ENCODE measurements around the gene MIB2. TPM values are rescaled to one million over a fixed set of nuclear protein-coding genes. Genes with fewer than 3 reads are reported as not detected.

Gene MIB2
- total RNA-seq, 2 experiments from 2014 or later, result 40.1 to 41.3 TPM

DNA sequence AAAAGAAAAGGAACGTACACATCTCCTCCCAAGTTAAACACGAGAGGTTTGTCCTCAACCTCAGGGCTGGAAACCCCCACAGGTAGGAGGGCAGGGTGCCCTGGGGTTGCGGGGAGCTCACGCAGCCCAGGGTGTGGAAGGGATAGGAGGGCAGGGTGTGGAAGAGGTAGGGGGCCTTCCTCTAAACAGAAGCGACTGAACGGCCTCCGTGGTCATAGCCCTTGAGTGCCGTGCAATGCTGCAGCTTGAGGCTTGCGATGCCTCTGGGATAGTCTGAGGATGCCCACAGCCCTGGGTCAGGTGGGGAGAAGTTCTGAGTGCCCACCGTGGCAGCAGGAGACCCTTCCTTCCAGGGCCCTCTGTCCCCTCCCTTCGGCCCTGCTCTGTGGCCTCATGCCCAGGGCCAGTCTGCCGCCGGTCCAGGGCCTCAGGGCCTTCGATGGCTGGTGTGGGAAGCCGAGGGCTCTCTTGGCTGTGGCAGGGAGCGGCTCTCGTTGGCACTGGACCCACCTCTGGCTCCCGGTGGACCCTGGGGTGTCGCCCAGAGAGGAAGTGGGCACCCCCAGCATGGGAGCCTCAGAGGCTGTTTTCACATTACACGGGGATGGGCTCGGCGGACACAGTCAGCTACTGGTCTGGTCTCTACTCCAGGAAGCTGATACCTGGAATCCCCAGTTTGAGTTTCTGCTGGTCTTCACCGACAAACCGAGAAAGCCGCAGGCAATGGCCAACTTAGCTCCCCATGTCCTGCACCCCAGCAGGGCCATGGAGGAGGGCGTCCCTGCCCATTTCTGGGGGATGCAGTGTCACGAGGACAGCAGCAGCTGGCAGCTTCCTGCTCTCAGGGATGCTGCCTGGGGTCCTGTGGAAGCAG lies 49.9 kb downstream of the MIB2 start:
- Mint-ChIP-seq H3K4me1 (ENCODE audit: low read depth) (peaks cover 2% of the 10 kb centered on the region), H3K27ac (no peak overlapping the region), H3K36me3 (ENCODE audit: low read depth) (peaks cover 8% of the 10 kb centered on the region), H3K4me3 (no peak overlapping the region), H3K9me3 (no peaks in the 10 kb centered on the region), H3K27me3 (no peaks in the 10 kb centered on the region)
- CTCF ChIA-PET, result interaction anchor here (0.6 to 2.9 kb wide), 6 partner anchors 14 to 226 kb away, joined by 3 to 22 read pairs (median 4); no protein-coding TSS in a partner anchor
- POLR2A ChIA-PET, result interaction anchor here (1.1 kb wide), 1 partner anchor 14 kb away, joined by 3 read pairs; no protein-coding TSS in a partner anchor
- DNase-seq, result no peak
- TF ChIP-seq, protein P1, sequence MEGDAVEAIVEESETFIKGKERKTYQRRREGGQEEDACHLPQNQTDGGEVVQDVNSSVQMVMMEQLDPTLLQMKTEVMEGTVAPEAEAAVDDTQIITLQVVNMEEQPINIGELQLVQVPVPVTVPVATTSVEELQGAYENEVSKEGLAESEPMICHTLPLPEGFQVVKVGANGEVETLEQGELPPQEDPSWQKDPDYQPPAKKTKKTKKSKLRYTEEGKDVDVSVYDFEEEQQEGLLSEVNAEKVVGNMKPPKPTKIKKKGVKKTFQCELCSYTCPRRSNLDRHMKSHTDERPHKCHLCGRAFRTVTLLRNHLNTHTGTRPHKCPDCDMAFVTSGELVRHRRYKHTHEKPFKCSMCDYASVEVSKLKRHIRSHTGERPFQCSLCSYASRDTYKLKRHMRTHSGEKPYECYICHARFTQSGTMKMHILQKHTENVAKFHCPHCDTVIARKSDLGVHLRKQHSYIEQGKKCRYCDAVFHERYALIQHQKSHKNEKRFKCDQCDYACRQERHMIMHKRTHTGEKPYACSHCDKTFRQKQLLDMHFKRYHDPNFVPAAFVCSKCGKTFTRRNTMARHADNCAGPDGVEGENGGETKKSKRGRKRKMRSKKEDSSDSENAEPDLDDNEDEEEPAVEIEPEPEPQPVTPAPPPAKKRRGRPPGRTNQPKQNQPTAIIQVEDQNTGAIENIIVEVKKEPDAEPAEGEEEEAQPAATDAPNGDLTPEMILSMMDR (IDR thresholded peaks at IDR 0.05), result no peak
- no peak for ATAC-seq
- intact Hi-C loops (cut with micrococcal nuclease), result no loop called here

DNA sequence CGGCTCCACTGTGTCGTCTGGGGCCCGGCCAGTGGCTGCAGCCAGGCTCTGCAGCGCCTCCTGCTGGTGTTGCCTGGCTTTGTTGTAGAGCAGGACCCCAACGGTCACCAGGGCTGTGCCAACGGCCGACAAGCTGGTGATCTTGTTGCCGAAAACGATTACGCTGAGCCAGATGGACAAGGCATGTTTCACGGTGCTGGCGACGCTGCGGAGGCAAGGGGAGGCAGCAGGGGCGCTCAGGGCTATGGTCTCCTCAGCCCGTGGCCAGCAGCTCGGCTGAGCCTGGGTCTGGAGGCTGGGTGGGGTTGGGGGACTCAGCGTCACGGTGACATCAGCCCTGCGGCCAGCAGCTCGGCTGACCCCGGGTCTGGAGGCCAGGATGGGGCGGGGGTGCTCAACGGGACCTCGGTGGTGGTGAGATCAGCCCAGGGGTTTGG lies 50.5 kb downstream of the MIB2 start:
- Mint-ChIP-seq H3K4me1 (ENCODE audit: low read depth) (peaks cover 2% of the 10 kb centered on the region), H3K36me3 (ENCODE audit: low read depth) (peaks cover 8% of the 10 kb centered on the region), H3K9me3 (no peaks in the 10 kb centered on the region), H3K27ac (no peak overlapping the region), H3K27me3 (no peaks in the 10 kb centered on the region), H3K4me3 (no peak overlapping the region)
- ATAC-seq (no peak), DNase-seq (peak; percentile 47)
- ChIA-PET CTCF (interaction anchor here (0.6 to 2.9 kb wide), 5 partner anchors 13 to 227 kb away, joined by 4 to 22 read pairs (median 5); no protein-coding TSS in a partner anchor), POLR2A (interaction anchor here (1.1 kb wide), 1 partner anchor 13 kb away, joined by 3 read pairs; no protein-coding TSS in a partner anchor)
- intact Hi-C loops (cut with micrococcal nuclease), result no loop called here
- TF ChIP-seq, protein P1 (IDR thresholded peaks at IDR 0.05), result peak; percentile 68

GRCh38 chr1:1666526-1666925 lies 51.2 kb downstream of the MIB2 start:
- H3K27me3 Mint-ChIP-seq, result no peaks in the 10 kb centered on the region
- intact Hi-C loops (cut with micrococcal nuclease), result no loop called here
- DNase-seq (no peak), ATAC-seq (no peak)
- peaks cover 2% of the 10 kb centered on the region for H3K4me1 Mint-ChIP-seq (ENCODE audit: low read depth)
- H3K9me3 Mint-ChIP-seq, result no peaks in the 10 kb centered on the region
- ChIA-PET CTCF (interaction anchor here (1.3 to 2.9 kb wide), 4 partner anchors 12 to 63 kb away, joined by 4 to 22 read pairs (median 8); no protein-coding TSS in a partner anchor), POLR2A (interaction anchor here (1.1 kb wide), 1 partner anchor 12 kb away, joined by 3 read pairs; no protein-coding TSS in a partner anchor)
- TF ChIP-seq, protein P1 (IDR thresholded peaks at IDR 0.05), result no peak
- H3K27ac Mint-ChIP-seq, result no peak overlapping the region
- H3K4me3 Mint-ChIP-seq, result no peak overlapping the region
- H3K36me3 Mint-ChIP-seq (ENCODE audit: low read depth), result peaks cover 8% of the 10 kb centered on the region

DNA sequence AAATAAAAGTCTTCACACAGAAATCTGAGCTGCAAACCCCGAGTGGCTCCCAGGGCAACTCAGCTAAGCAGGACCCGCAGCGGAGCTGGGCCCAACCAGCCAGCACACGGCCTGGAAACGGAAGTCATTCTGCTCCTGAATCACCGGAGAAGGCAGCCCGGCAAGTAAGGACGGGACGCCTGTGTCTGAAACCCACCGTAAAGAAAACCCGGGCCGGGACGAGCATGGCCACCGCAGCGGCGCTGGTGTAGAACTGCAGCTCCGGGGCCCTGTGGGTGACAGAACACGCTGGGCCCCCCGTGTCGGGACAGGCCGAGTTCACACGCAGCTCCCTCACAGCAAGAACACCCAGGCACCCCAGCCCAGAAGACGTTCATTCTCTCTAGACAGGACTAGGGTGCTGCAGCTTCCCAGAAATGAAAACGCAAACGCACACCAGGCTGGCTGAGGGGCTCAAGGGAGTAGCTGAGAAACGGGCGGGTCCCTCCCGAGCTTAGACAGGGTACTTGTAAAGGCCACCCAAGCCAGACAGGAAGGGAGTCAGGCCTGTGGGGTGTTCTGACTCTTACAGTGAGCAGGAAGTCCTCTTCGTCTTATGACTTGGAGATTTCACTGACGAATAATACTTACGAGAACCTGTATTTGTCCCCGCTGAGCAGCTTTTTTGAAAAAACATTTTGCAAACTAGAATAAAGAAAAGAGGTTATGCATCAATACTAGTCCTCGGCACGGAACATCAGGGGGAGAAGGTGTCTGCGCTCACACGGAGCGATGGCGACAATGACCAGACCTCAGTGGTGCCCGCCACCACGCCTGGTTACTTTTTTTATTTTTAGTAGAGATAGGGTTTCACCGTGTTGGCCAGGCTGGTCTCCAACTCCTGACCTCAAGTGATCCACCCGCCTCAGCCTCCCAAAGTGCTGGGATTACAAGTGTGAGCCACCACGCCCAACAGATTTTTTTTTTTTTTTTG lies 54.5 kb downstream of the MIB2 start:
- H3K4me3 Mint-ChIP-seq, result no peak overlapping the region
- intact Hi-C loops (cut with micrococcal nuclease), result no loop called here
- ATAC-seq, result no peak
- DNase-seq, result peak; percentile 0
- TF ChIP-seq, protein P1 (IDR thresholded peaks at IDR 0.05), result no peak
- peaks cover 4% of the 10 kb centered on the region for H3K4me1 Mint-ChIP-seq (ENCODE audit: low read depth)
- H3K9me3 Mint-ChIP-seq, result no peaks in the 10 kb centered on the region
- ChIA-PET CTCF (interaction anchor here (2.5 kb wide), 1 partner anchor 9 kb away, joined by 22 read pairs; no protein-coding TSS in a partner anchor), POLR2A (no interaction called here)
- H3K27ac Mint-ChIP-seq, result no peak overlapping the region
- no peaks in the 10 kb centered on the region for H3K27me3 Mint-ChIP-seq
- H3K36me3 Mint-ChIP-seq (ENCODE audit: low read depth), result peaks cover 10% of the 10 kb centered on the region
